GM12801 (cell line): Measurements from ENCODE around the gene KCNQ2.

Experiments
- CTCF ChIP-seq: IDR thresholded peaks from one replicate; pipeline ENCODE4 v1.5.1; 2011; ENCODE audit warnings: control low read depth; ENCODE audit not compliant: insufficient read length; ENCODE audit errors: extremely low read depth

The KCNQ2 gene

GRCh38 chr20:63396300-63396699, 76.2 kb downstream of the KCNQ2 start:
- no peak for TF ChIP-seq CTCF

DNA sequence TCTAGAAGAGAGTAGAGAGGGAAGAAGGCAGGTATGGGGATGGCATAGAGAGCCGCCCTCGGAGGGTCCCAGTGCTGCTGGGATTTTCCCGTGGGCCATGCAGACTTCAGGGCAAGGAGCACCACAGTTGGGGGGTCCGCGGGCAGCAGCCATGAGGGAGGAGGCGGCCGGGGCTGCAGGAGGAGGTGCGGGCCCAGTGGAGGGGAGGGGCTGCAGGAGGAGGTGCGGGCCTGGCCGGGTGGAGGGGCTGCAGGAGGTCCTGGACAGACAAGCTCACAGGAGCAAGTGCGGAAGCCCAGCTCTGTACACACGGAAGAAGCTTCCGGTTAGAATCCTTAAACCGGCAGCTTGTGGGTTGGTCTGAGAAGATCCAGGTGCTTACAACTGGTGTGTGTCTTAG, 76.7 kb downstream of the KCNQ2 start:
- no peak for TF ChIP-seq CTCF

DNA sequence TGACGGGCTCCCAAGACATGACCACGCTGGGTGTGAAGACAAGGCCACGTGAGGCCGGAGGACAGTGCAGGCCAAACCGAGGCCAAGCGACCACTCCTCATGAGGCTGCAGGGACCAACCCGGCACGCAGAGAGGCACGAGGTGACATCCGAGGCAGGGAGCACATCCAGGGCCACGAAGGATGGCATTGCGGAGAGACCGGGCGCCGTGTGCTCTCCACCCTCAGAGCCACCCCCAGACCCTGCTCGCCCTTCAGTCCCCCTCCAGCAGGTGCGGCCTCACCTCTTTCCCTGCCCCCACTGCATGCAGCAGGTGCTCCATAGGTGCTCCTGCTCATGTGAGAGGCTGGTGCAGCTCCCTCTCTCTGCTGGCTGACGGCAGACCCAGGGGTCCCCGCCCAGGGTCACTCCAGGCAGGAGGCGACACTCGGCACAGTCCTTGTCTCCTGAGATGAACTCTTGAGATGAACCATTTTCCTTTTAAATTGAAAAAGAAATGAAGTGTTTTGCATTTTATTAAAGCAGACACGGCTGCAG, 77.5 kb downstream of the KCNQ2 start:
- TF ChIP-seq CTCF = no peak

GRCh38 chr20:63394069-63394919, 78.2 kb downstream of the KCNQ2 start:
- TF ChIP-seq CTCF = no peak

DNA sequence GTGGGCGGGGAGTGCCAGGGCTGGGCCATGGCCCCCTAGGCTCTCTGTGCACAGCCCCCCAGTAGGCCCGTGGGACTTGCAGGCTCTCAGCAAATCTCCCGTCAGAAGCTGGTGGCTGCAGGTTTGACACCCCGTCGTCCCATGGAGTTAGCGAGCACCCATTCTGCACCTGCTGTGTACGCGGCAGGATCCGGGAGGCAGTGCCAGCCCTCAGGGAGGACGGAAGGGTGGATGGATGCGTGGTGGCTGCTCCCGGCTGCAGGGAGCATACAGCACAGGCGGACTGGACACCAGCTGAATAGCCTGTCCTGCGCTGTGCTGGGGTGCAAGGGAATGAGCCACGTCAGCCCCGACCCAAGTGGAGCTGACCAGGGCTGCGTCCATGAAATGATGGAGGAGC, 78.9 kb downstream of the KCNQ2 start:
- TF ChIP-seq CTCF = no peak

DNA sequence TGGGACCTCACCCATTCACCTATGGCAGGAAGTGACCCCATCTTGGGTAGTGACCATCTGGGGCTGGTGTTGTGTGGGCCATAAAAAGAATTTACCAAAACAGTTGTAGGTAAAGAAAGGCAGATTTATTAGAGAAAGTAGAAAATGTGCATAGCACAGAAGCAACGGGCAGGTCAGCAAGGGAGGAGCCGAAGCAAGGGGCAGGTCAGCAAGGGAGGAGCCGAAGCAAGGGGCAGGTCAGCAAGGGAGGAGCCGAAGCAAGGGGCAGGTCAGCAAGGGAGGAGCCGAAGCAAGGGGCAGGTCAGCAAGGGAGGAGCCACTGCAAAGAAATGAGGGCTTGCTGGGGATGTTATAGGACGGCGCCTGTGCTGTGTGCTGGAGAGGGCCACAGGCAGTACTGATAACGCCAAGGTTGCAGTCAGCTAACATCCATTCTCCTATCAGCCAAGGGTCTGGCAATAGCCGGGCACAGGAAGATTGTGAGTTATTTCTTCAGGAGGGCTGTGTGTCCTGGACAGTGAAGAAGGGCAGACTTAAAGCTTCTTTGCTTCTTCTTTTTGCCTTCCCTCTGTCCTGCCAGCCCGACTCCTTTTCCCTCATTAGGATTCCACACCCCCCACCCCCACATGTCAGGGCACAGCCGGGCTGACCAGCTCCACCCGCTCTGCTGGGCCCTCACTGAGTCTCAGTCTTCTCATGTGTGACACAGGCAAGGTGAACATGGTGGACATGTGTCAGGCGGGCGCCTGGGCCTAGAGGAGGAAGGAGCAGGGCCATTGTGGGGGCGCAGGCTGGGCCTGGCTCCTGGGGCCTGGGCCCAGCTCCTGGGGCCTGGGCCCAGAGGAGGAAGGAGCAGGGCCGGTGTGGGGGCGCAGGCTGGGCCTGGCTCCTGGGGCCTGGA, 79.7 kb downstream of the KCNQ2 start:
- no peak for TF ChIP-seq CTCF

DNA sequence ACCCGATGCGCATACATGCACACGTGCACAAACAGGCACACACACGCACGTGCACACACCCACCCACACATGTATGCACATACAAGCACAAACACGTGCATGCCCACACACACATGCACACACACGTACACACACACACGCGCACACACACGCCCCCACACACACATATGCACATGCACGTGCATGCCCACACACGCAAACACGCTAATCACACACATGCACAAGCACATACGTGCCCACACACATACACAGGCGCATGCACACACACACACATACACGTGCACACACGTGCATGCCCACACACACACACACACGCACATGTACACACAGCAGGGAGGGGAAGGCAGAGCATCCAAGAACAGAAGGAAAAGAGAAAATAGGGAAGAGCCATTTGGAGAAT, 84.5 kb downstream of the KCNQ2 start:
- TF ChIP-seq CTCF = no peak
